ENCODE results near the gene PPIG.
"Not testable (repeated sequence)": the region's sequence is repeated elsewhere in the genome, so short reads cannot be mapped to it uniquely, and the experiment has no call there.

PPIG gene

DNA sequence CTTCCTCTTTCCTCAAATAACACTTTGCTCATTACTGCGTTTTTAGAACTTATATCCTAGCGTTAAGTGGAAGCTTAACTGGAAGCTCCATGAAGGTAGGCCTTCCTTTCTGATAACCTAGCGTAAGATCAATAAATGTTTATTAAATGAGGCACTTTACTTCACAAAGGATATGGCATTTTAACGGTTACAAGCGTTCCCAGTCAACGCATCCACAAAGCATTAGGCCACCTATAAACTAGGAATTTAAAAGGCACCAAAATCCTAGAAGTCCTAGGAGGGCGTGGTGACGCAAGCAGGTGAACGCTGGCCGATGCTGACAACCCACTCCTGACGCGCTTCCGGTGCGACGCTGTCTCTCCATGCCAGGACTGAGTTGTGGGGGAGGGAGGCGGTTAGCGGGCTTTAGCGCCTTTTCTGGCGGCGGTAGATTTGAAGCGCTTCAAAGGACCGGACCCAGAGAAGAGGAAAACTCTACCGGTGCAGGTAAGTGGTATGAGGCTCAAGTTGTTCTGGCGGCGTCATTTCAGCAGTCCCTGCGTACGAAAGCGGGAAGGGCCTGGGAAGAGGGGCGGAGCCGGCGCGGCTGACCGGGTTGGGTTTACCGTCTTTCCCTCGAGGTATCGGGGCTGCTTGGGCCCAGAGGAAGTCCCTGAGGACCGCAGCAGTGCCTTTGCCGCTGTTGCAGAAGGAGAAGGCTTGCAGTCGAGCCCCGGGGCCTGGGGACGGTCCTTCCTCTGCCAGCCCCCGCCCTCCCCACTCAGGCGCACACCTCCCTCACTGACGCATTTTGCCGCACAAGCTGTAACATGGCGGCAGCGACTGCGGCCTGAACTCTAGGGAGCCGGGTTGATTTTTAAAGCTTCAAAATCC lies at the start of gene PPIG:
Gene PPIG (plus strand): TSS at position 347 of the 873 bp plus-strand sequence. CDS start 19,691 bp downstream, outside the sequence.
- H3K27ac ChIP-seq = peak within 1 kb of the TSS; percentile 94
- DNase-seq (ENCODE audit: low read depth, low spot score) = peak; percentile 50

DNA sequence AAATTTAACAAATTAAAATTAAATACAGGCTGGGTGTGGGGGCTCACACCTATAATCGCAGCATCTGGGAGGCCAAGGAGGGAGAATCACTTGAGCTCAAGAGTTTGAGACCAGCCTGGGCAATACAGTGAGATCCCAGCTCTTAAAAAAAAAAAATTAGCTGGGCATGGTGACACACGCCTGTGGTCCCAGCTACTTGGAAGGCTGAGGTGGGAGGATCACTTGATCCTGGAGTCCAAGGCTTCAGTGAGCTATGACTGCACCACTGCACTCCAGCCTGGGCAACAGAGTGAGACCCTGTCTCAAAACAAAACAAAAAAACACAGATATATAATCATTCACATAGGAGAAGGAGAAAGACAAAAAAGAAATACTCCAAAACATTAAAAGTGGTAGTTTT lies 44.7 kb upstream of the PPIG start:
- H3K27ac ChIP-seq; DNase-seq (ENCODE audit: low read depth, low spot score): not testable (repeated sequence)

DNA sequence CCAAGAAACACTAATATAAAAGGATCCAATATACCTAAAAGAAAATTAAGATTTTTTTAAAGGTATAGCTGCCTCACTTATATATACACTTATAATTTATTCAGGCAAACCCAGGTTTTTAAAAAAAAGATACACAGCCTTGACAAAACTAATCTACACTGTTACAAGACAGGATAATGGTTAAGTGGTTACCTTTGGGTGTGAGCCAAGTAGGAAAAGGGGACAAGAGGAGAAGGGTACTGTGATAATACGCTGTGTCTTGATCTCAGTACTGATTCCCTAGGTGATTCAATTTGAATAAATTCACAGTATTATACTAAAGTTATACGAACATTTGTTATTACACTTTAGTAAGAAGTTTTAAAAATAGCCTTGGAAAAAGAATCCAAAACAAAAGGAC lies 44.0 kb upstream of the PPIG start:
- no peak for DNase-seq (ENCODE audit: low read depth, low spot score)
- no peak overlapping the region for H3K27ac ChIP-seq

DNA sequence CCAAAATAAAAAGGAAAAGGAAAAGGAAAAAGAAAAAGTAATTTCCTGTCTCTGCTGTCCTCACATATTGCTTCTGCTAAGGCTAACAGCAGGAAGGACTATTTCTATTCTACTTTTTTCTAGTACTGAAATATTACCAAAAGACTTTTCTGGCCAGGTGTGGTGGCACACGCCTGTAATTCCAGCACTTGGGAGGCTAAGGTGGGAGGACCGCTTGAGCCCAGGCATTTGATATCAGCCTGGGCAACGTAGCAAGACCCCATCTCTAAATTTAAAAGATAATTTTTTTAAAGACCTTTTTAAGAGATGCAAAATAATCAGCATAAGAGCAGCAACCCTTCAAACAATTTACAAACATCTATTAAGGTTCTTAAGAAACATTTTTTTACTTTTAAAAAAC lies 41.7 kb upstream of the PPIG start:
- H3K27ac ChIP-seq = no peak overlapping the region
- no peak for DNase-seq (ENCODE audit: low read depth, low spot score)

DNA sequence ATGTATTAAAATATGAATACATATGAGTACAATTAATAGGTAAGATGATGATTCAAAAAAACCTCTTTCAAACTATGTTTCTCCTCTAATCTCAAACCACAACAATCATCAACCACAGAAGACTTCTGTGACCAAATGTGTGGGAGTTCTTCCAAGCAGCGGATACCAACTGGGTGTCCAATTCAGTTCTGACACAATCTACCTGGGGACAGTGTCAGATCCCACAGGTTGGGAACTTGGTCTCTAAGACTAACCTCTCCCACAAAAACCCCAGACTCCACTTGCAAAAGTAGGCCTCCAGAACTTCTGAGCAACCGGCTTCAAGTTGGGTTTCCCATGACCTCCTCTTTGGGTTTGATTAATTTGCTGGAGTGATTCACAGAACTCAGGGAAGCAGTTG lies 37.4 kb upstream of the PPIG start:
- no peak overlapping the region for H3K27ac ChIP-seq
- no peak for DNase-seq (ENCODE audit: low read depth, low spot score)

DNA sequence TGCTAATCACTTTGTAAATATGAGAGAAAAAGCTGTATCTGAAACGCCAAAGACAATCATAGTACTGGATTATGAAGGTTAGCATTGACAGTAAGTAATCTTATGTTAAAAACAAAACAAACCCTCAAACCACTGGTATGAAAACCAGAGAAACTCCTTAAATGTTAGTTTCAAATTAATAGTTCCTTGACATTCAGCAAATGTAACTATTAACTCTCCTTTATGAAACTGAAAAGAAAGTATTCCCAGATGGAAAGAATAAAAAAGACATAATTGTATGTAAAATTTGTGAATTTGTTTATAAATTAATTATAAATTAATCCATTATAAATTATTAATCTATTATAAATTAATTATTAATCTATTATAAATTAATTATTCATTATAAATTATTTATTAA lies 22.8 kb upstream of the PPIG start:
- H3K27ac ChIP-seq = no peak overlapping the region
- no peak for DNase-seq (ENCODE audit: low read depth, low spot score)

DNA sequence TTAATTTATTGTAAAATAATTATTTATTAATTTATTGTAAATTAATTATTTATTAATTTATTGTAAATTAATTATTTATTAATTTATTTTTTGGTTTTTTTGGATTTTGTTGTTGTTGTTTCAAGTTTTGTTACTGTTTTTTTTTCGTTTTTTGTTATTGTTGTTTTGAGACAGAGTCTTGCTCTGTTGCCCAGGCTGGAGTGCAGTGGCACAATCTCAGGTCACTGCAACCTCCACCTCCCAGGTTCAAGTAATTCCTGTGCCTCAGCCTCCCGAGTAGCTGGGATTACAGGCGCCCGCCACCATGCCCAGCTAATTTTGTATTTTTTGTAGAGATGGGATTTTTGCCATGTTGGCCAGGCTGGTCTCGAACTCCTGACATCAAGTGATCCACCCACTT lies 22.1 kb upstream of the PPIG start:
- not testable (repeated sequence) for H3K27ac ChIP-seq; DNase-seq (ENCODE audit: low read depth, low spot score)

DNA sequence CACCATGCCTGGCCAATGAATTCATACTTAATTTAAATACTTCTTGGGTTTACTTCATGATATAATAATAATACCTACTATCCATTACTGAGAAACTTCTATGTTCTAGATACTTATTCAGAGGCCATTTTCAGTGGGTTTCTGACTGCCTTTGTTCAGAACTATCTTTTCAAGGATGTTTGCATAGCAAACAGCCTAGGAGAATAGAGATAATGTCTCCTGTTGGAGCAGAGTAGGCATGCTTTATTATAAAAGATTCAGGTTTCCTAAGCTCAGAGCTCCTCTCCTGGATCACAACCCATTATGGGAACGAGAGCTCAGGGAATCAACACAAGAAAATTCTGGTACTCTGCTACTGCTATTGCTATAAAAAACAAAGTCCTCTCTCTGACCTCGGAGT lies 21.6 kb upstream of the PPIG start:
- DNase-seq (ENCODE audit: low read depth, low spot score) = no peak
- H3K27ac ChIP-seq = no peak overlapping the region

DNA sequence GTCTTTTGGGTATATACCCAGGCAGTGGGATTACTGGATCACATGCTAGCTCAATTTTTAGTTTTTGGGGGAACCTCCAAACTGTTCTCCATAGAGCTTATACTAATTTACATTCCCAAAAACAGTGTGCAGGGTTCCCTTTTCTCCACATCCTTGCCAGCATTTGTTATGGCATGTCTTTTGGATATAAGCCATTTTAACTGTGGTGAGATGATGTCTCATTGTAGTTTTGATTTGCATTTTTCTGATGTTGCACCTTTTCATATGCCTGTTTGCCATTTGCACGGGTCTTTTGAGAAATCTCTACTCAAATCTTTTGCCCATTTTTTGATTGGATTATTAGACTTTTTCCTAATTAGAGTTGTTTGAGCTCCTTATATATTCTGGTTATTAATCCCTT lies 18.5 kb upstream of the PPIG start:
- peak overlapping the region; percentile 31 for H3K27ac ChIP-seq
- DNase-seq (ENCODE audit: low read depth, low spot score) = no peak

DNA sequence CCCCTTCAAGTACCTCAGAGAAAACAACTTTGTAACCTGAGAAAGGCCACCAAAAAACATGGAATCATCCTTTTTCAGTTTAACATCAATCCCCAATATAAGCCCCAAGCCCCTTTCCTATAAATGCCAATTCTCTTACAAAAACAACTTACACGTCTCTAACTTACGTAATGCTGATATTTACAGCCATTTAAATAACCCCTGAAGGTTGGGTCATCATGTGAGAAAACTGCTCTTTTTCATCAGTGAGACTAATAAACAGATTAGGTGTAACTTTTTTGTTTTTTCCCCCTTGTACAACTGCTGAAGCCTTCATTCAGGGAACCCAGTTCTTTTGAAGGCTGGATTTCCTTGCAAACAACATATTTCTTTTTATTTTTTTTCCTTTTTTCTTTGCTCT lies 14.2 kb upstream of the PPIG start:
- no peak for DNase-seq (ENCODE audit: low read depth, low spot score)
- H3K27ac ChIP-seq = no peak overlapping the region

DNA sequence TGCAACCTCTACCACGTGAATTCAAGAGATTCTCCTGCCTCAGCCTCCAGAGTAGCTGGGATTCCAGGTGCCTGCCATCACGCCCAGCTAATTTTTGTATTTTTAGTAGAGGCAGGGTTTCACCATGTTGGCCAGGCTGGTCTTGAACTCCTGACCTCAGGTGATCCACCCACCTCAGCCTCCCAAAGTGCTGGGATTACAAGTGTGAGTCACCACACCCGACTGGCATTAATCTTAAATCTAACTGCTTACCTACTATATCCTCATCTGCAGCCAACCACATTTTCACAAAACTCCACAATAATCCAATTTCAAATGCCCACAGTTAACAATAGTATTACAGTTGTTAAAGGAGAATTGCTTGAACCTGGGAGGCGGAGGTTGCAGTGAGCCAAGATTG lies 13.4 kb upstream of the PPIG start:
- not testable (repeated sequence) for DNase-seq (ENCODE audit: low read depth, low spot score); H3K27ac ChIP-seq

DNA sequence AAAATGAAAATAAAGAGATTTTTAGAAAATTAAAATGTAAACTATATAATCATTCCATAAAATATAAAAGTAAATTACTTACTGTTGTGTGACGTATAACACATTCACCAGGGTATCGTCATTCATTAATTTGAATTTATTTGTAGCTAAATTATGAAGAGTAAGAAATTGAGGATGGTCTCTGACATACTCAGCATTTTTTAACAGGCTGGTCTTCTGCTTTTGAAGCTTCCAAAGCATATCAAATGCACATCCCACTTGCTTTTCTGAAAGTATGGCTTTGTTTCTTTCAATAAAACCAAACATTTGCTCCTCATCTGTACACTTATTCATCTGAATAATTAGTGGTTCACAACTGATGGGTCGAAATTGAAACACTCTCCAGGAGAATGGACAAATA lies 12.6 kb upstream of the PPIG start:
- DNase-seq (ENCODE audit: low read depth, low spot score) = no peak
- H3K27ac ChIP-seq = no peak overlapping the region

DNA sequence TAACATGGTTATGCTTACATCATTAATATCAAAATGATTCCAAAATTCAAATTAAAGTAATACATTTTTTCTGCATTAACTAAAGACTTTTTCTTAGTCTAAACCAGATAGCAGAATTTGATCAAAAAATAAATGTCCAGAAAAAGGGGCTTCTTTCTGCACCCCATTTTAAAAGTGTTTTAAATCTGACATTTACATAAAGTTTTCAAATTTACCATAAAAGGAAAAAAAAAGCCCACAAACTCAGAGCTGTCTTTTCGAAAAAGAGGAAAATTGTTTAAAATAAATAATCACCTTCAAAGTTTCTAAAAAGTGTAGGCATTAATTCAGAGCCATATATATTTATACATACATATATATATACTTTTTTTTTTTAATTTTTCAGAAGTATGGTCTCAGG lies 12.0 kb upstream of the PPIG start:
- DNase-seq (ENCODE audit: low read depth, low spot score) = no peak

DNA sequence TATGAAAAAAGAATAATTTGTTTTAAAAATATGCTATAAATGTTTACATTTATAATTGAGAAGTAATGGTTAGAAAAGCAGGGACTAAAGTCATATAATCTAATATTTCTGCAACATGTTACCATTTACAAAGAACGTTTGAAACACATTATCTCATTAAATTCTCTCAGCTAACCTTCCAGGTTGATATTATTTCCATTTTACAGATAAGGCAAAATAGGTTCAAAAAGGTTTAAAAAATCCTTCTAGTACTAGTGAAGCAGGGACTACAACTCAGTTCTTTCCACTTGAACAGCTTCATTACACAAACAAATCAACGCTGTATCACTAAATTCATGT lies 11.4 kb upstream of the PPIG start:
- no peak overlapping the region for H3K27ac ChIP-seq
- DNase-seq (ENCODE audit: low read depth, low spot score) = no peak

More for the DNA sequence above, 12.0 kb upstream of the PPIG start:
- H3K27ac ChIP-seq = no peak overlapping the region

DNA sequence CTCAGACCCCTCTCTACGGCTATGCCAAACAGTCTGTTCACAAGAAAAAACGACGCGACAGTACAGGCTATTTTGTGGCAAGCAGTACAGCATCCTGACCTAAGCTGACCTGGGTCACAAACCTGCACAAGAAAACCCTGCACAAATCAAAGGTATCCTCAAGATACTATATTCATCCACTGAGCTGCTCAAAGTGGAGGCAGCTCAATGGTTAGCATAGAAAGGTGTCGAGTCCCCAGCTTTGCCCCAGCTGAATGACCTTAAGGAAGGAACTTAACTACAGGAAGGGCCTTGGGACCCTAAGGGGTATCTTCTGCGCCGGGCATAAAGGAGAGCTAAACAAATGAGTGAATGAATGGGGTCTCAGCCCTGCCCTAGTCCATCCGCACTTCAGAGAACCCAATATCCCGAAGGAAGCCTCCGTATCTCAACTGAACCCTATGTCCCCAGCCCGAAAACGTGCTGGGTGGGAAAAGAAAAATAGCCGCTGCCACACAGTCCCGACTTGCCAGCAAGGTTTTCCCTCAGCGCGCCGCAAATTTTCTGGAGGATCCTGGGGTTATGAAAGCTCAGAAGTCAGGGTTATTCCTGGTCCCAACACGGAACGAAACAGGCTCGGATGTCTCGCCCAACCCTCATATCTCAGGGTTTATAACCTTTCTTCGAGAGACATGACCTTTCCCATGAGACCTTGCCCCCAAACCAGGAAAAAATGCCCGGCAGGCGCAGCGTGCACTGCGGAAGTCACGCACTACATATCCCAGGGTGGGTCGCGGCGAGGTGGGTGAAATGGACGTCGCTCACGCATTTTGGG lies 10.8 kb upstream of the PPIG start, which contains the start of gene FASTKD1:
Gene FASTKD1 (minus strand): TSS at position 706 of the 814 bp plus-strand sequence. CDS start 1,836 bp downstream, outside the sequence.
- peak within 1 kb of the TSS; percentile 35 for H3K27ac ChIP-seq
- DNase-seq (ENCODE audit: low read depth, low spot score) = no peak

DNA sequence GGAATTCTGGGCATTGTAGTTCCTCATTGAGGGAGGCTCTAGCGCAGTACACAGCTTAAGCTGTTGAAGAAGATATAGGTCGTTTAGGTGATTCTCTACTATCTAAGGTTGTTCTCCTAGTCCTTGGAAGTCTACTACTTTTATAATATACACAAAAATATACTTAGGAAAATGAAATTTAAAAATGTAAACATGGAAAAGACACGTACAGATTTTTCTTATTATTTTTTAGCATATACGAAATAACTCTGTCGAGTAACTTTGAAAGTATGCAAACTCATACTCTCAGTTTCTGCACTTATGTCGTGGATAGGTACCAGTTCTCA lies 10.2 kb upstream of the PPIG start:
- H3K27ac ChIP-seq = no peak overlapping the region
- no peak for DNase-seq (ENCODE audit: low read depth, low spot score)

DNA sequence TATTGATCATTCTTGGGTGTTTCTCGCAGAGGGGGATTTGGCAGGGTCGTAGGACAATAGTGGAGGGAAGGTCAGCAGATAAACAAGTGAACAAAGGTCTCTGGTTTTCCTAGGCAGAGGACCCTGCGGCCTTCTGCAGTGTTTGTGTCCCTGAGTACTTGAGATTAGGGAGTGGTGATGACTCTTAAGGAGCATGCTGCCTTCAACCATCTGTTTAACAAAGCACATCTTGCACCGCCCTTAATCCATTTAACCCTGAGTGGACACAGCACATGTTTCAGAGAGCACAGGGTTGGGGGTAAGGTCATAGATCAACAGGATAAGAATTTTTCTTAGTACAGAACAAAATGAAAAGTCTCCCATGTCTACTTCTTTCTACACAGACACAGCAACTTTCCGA lies 9.6 kb upstream of the PPIG start:
- DNase-seq (ENCODE audit: low read depth, low spot score); H3K27ac ChIP-seq: not testable (repeated sequence)

DNA sequence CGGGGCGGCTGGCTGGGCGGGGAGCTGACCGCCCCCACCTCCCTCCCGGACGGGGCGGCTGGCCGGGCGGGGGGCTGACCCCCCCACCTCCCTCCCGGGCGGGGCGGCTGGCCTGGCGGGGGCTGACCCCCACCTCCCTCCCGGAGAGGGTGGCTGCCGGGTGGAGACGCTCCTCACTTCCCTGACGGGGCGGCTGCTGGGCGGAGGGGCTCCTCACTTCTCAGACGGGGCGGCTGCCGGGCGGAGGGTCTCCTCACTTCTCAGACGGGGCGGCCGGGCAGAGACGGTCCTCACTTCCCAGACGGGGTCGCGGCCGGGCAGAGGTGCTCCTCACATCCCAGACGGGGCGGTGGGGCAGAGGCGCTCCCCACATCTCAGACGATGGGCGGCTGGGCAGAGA lies 8.9 kb upstream of the PPIG start:
- DNase-seq (ENCODE audit: low read depth, low spot score) = not testable (repeated sequence)

DNA sequence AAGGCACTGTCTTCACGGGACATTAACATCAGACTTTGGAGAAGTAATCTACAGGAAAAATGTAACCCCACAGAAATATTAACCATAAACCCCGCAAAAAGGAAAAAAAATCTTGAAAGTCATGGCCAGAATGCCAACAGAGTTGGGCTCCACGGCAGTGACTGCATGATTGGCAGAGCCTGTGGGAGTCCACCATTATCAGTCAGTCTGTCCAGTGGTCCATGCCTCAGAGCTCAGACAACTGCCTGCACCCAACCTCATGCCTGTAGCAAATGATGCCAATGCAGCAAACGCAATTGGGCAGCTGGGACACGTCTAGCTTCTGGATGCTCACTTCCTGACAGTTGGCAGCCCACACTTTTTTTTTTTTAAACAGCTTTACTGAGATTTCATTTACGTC lies 5.1 kb upstream of the PPIG start:
- no peak overlapping the region for H3K27ac ChIP-seq
- no peak for DNase-seq (ENCODE audit: low read depth, low spot score)

More for the DNA sequence above, 8.9 kb upstream of the PPIG start:
- not testable (repeated sequence) for H3K27ac ChIP-seq

DNA sequence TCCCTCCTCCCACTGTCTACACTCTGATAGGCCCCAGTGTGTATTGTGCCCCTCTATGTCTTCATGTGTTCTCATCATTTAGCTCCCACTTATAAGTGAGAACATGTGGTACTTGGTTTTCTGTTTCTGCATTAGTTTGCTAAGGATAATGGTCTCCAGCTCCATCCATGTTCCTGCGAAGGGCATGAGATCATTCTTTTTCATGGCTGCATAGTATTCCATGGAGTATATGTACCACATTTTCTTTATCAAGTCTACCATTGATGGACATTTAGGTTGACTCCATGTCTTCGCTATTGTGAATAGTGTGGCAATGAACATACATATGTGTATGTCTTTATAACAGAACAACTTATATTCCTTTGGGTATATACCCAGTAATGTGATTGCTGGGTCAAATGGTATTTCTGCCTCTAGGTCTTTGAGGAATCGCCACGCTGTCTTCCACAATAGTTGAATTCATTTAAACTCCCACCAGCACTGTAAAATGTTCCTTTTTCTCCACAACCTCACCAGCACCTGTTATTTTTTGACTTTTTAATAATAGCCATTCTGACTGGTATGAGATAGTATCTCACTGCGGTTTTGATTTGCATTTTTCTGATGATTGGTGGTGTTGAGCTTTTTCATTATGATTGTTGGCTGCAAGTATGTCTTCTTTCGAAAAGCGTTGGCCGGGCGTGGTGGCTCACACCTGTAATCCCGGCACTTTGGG lies 1.4 kb upstream of the PPIG start:
- not testable (repeated sequence) for DNase-seq (ENCODE audit: low read depth, low spot score)

DNA sequence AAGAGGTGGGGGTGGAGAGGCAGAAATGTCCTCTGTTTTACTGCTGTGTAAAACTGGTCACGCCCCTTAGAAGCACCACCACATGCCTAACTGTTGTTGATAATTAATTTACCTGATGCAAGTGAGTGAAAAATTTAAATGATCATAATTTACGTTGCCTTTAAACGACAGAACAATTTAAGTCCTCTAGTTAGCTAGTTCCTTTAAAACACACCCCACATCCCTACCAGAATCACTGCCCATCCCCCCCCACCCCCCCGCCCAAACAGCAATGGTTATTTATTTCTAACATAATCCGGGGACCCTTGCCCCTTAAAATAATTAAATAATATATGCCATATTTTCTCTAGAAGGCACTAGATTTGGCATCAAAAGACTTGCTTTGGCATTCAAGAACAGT lies 633 bp upstream of the PPIG start:
- peak overlapping the region; percentile 94 for H3K27ac ChIP-seq

More for the DNA sequence above, 1.4 kb upstream of the PPIG start:
- not testable (repeated sequence) for H3K27ac ChIP-seq

More for the DNA sequence above, 633 bp upstream of the PPIG start:
- DNase-seq (ENCODE audit: low read depth, low spot score) = no peak

All from epithelial cell of prostate (primary cell).